ENCODE measurements around the gene KLHL29. TPM values are rescaled to one million over a fixed set of nuclear protein-coding genes. Genes with fewer than 3 reads are reported as not detected.

Gene KLHL29
- total RNA-seq, 1 experiment from 2014 or later: 4.3 TPM

- DNase-seq (ENCODE audit: extremely low read depth, low read depth): no peak
These were observed 199.2 kb downstream of the KLHL29 start for GRCh38 chr2:23584054-23584745.

GRCh38 chr2:23585273-23586170 is 200.5 kb downstream of the KLHL29 start:
- no peak for DNase-seq (ENCODE audit: extremely low read depth, low read depth)

- no peak for DNase-seq (ENCODE audit: extremely low read depth, low read depth)
These were observed 201.8 kb downstream of the KLHL29 start for GRCh38 chr2:23586741-23587306.

GRCh38 chr2:23587341-23587880 is 202.4 kb downstream of the KLHL29 start:
- no peak for DNase-seq (ENCODE audit: extremely low read depth, low read depth)

GRCh38 chr2:23588106-23588505 is 203.1 kb downstream of the KLHL29 start:
- DNase-seq (ENCODE audit: extremely low read depth, low read depth): no peak

- DNase-seq (ENCODE audit: extremely low read depth, low read depth): no peak
These were observed 203.7 kb downstream of the KLHL29 start for GRCh38 chr2:23588508-23589201.

GRCh38 chr2:23589220-23589647 is 204.3 kb downstream of the KLHL29 start:
- no peak for DNase-seq (ENCODE audit: extremely low read depth, low read depth)

GRCh38 chr2:23589739-23590138 is 204.8 kb downstream of the KLHL29 start:
- DNase-seq (ENCODE audit: extremely low read depth, low read depth): no peak

GRCh38 chr2:23590241-23590869 is 205.4 kb downstream of the KLHL29 start:
- DNase-seq (ENCODE audit: extremely low read depth, low read depth): no peak

GRCh38 chr2:23591111-23591510 is 206.1 kb downstream of the KLHL29 start:
- DNase-seq (ENCODE audit: extremely low read depth, low read depth): no peak

GRCh38 chr2:23592061-23592685 is 207.2 kb downstream of the KLHL29 start:
- no peak for DNase-seq (ENCODE audit: extremely low read depth, low read depth)

GRCh38 chr2:23592898-23593751 is 208.1 kb downstream of the KLHL29 start:
- no peak for DNase-seq (ENCODE audit: extremely low read depth, low read depth)

GRCh38 chr2:23593752-23594459 is 208.9 kb downstream of the KLHL29 start:
- no peak for DNase-seq (ENCODE audit: extremely low read depth, low read depth)

GRCh38 chr2:23594460-23594825 is 209.5 kb downstream of the KLHL29 start:
- no peak for DNase-seq (ENCODE audit: extremely low read depth, low read depth)

GRCh38 chr2:23595021-23595420 is 210.0 kb downstream of the KLHL29 start:
- no peak for DNase-seq (ENCODE audit: extremely low read depth, low read depth)

GRCh38 chr2:23595601-23596251 is 210.7 kb downstream of the KLHL29 start:
- no peak for DNase-seq (ENCODE audit: extremely low read depth, low read depth)

GRCh38 chr2:23596316-23596885 is 211.4 kb downstream of the KLHL29 start:
- DNase-seq (ENCODE audit: extremely low read depth, low read depth): no peak
